ENCODE results near the gene SUN1. TPM values are rescaled to one million over a fixed set of nuclear protein-coding genes. Genes with fewer than 3 reads are reported as not detected.

SUN1 gene
- total RNA-seq, 1 donor from 2014 or later = 111 TPM

- ATAC-seq (no peak), DNase-seq (no peak)
- peaks cover 11% of the 10 kb centered on the region for H3K4me1 ChIP-seq
- H3K9me3 ChIP-seq = no peaks in the 10 kb centered on the region
- H3K27ac ChIP-seq = no peak overlapping the region
- H3K36me3 ChIP-seq = peaks cover 64% of the 10 kb centered on the region
- no peak for TF ChIP-seq CTCF (IDR thresholded peaks at IDR 0.05)
- H3K27me3 ChIP-seq (ENCODE audit: low read depth) = no peaks in the 10 kb centered on the region
- H3K4me3 ChIP-seq = no peak overlapping the region
- intact Hi-C loops (cut with DNase I) = no loop called here
Measured at GRCh38 chr7:897086-897485, 64.8 kb downstream of the SUN1 start.

- peaks cover 11% of the 10 kb centered on the region for H3K4me1 ChIP-seq
- intact Hi-C loops (cut with DNase I) = no loop called here
- no peaks in the 10 kb centered on the region for H3K9me3 ChIP-seq
- DNase-seq = no peak
- no peak overlapping the region for H3K4me3 ChIP-seq
- H3K27ac ChIP-seq = no peak overlapping the region
- no peaks in the 10 kb centered on the region for H3K27me3 ChIP-seq (ENCODE audit: low read depth)
- no peak for TF ChIP-seq CTCF (IDR thresholded peaks at IDR 0.05)
- no peak for ATAC-seq
- H3K36me3 ChIP-seq = peaks cover 62% of the 10 kb centered on the region
Measured at GRCh38 chr7:897771-898376, 65.6 kb downstream of the SUN1 start.

GRCh38 chr7:898460-898854 is 66.2 kb downstream of the SUN1 start:
- no peak for DNase-seq
- no peaks in the 10 kb centered on the region for H3K27me3 ChIP-seq (ENCODE audit: low read depth)
- peaks cover 62% of the 10 kb centered on the region for H3K36me3 ChIP-seq
- TF ChIP-seq CTCF (IDR thresholded peaks at IDR 0.05) = no peak
- H3K9me3 ChIP-seq = no peaks in the 10 kb centered on the region
- peaks cover 11% of the 10 kb centered on the region for H3K4me1 ChIP-seq
- intact Hi-C loops (cut with DNase I) = no loop called here
- no peak for ATAC-seq
- H3K27ac ChIP-seq = no peak overlapping the region
- H3K4me3 ChIP-seq = no peak overlapping the region

- H3K4me3 ChIP-seq = no peak overlapping the region
- no peaks in the 10 kb centered on the region for H3K27me3 ChIP-seq (ENCODE audit: low read depth)
- intact Hi-C loops (cut with DNase I) = no loop called here
- ATAC-seq = no peak
- H3K27ac ChIP-seq = no peak overlapping the region
- peaks cover 56% of the 10 kb centered on the region for H3K36me3 ChIP-seq
- TF ChIP-seq CTCF (IDR thresholded peaks at IDR 0.05) = no peak
- peaks cover 11% of the 10 kb centered on the region for H3K4me1 ChIP-seq
- DNase-seq = no peak
- no peaks in the 10 kb centered on the region for H3K9me3 ChIP-seq
Measured at GRCh38 chr7:898855-899681, 66.8 kb downstream of the SUN1 start.

- peaks cover 56% of the 10 kb centered on the region for H3K36me3 ChIP-seq
- no peaks in the 10 kb centered on the region for H3K9me3 ChIP-seq
- DNase-seq (no peak), ATAC-seq (no peak)
- H3K27ac ChIP-seq = no peak overlapping the region
- H3K4me1 ChIP-seq = peaks cover 11% of the 10 kb centered on the region
- intact Hi-C loops (cut with DNase I) = no loop called here
- no peak for TF ChIP-seq CTCF (IDR thresholded peaks at IDR 0.05)
- no peaks in the 10 kb centered on the region for H3K27me3 ChIP-seq (ENCODE audit: low read depth)
- H3K4me3 ChIP-seq = no peak overlapping the region
Measured at GRCh38 chr7:899806-900205, 67.5 kb downstream of the SUN1 start.
